Measurements from ENCODE around the gene CNPY4.
A peak's percentile ranks its signal among the peaks of the same experiment; 100 is the strongest.

The CNPY4 gene

DNA sequence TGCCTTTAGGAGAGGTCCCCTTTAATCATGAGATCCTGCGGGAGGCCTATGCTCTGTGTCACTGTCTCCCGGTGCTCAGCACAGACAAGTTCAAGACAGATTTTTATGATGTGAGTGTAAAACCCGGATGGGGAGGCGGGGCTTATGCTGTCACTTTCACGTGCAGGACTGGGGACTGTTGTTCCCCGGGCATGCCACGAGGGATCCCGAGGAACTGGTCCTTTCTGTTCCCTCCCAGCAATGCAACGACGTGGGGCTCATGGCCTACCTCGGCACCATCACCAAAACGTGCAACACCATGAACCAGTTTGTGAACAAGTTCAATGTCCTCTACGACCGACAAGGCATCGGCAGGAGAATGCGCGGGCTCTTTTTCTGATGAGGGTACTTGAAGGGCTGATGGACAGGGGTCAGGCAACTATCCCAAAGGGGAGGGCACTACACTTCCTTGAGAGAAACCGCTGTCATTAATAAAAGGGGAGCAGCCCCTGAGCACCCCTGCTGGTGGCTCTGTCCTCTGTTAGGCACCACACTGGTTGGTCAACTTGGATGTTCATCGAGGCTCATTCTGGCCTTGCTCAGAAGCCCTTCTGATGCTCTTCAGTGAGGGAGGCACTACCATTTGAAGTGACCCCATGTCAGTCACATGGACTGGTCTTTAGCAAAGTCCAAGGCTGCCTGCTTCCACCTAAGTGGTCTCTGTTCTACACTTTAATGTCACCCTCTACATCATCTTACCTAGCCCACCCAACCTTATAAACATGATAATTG is 27.8 kb upstream of the CNPY4 start:
- DNase-seq, result no peak

DNA sequence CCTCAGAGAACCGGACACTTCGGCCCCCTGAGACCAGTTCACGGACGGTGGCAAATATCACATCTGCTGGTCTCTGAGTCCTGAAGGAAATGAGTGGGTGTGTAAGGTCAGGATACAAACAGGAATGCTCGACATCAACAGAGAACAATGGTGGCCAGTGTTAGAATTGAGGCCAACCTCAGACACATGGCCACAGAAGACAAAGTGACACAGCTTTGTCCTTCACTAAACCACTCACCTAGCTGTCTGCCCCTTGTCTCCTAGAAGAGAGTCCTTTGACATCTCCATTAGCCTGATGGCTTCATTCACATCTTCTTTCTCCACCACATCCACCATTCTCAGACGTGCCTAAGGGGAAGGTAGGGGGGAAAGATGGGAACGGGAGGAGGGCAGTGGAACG is 26.4 kb upstream of the CNPY4 start:
- DNase-seq, result no peak

DNA sequence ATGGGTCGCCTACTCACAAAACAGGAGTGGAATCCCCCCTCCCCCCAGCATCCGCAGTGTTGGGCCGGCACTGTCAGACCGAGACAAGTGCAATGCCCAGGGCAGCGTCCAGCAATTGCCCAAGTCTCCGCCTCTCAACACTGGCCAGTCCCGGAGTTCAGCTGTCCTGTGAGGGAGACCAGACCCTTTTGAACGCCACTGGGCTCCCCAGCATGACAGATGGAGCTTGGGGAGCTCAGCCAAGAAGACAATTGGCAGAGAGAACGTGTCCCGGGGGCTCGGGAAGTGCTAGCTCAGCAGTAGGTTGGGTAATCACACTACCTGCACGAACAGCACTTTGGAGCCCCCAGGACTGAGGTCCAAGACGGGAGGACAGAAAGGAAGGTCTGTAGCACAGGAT is 25.9 kb upstream of the CNPY4 start:
- DNase-seq, result no peak

DNA sequence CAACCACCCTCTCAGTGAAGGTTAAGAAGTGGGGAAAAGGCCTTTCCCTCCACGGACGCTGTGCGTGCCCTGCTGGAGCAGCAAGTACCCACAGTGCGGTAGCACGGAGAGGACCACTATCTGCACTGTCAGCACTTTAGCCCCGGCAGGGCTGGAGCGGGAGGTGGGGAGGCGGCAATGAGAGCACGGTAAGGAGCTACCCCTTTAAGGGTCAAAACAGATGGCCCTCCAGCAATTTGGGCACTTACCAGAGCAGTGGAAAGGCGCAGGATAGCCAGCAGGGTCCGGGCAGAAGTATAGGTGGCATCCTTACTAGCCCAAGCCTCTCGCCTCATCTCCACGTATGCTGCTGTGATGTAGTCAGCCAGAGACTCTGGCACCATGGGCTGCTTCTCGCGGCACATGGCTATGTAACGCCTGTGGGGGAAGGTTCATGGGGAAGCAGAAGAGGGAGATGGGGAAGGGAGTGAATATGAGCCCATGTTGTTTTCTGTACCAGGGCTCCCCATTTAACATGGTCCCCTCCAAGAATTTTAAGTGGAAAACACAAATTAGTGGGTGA is 25.4 kb upstream of the CNPY4 start:
- no peak for DNase-seq

DNA sequence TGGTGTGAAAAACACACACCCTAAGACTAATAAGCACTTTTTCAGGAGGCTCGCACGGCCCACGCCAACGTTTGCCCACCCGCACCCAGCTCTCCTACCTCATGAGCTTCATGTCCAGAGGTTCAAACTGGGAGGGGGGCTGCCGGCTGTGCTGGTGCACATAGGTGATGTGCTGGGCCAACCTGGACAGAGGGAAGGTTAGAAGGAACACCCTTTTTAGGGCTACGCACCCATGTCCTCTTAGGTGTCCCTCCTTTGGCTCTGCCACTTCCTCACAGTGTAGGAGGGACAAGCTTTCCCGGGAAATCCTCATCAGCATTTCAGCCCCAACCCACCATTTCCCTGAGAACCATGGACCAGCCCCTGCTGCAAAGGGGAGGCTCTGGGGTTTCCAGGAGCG is 24.1 kb upstream of the CNPY4 start:
- DNase-seq, result no peak

DNA sequence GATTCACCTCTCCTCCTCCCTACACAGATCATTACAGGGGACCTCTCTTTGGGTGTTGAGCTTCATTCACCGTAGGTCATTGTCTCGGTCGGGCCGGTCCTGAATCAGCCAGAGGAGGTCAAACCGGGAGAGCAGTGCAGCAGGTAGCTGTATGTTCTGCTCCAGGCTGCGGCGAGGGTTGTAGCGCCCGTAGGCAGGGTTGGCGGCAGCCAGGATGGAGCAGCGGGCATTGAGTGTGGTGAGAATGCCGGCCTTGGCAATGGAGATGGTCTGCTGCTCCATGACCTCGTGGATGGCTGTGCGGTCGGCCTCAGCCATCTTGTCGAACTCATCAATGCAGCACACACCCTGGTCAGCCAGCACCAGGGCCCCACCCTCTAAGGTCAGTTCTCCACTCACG is 23.7 kb upstream of the CNPY4 start:
- DNase-seq, result no peak

DNA sequence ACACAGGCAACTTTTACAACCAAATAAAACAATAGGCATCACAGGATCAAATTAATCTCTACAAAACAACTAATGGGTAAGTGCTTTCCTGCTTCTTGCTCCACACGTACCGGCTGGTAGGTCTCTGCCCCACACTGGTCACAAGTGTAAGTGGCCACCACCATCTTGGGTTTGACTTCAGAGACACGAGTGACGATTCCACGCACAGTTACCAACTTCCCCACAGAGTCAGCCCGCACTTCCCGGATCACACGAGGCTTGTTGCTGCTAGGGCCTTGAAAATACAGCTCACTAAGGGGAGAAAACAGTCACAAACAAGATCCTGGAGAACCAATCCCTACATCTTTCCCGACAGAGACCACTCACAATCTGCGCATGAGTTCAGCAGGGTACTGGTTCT is 20.5 kb upstream of the CNPY4 start:
- no peak for DNase-seq

DNA sequence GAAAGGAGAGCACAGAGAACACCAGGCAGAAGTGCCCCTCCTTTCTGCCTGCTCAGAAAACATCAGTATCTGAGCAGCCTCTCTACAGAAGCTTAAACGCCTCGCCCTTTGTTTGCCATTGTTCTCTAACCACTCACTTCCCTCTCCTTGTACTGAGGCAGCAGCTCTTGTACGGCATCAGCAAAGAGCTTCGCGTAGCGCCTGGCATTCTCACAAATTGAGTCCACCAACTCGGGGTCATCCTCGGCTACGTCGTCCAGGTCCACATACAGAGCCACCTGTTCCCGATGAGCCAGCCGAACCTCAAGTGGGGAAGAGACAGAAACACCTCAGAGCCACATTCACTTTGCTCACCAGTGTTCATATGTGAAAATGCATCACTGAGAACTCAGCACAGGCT is 20.0 kb upstream of the CNPY4 start:
- no peak for DNase-seq

DNA sequence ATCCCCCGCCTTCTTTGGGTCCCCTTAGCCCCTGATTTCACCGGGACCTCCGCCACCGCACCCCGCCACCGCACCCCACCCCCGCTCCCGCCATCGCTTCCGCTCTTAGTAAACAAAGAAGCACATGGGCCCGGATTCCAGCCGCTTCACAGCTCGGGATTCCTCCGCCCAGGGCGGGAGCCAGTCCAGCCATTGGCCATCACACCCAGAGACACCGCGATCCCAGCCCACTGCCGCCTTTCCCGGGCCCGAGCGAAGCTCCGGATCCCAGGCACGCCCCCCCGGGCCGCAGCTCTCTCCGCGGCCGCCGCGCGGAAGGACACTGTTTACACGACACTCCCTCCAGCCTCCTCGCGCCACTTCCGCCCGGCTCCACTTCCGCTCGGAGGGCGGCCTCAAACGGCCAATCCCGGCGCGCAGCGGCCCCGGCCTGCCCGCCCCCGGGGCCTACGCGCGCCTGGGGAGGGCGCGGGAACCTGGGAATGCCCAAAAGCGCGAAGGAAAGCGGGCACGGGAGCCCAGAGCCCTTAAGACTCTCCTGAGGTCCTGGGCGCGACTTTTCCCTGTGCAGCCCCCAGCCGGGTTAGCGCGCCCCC is 18.9 kb upstream of the CNPY4 start:
- DNase-seq, result peak; percentile 98

DNA sequence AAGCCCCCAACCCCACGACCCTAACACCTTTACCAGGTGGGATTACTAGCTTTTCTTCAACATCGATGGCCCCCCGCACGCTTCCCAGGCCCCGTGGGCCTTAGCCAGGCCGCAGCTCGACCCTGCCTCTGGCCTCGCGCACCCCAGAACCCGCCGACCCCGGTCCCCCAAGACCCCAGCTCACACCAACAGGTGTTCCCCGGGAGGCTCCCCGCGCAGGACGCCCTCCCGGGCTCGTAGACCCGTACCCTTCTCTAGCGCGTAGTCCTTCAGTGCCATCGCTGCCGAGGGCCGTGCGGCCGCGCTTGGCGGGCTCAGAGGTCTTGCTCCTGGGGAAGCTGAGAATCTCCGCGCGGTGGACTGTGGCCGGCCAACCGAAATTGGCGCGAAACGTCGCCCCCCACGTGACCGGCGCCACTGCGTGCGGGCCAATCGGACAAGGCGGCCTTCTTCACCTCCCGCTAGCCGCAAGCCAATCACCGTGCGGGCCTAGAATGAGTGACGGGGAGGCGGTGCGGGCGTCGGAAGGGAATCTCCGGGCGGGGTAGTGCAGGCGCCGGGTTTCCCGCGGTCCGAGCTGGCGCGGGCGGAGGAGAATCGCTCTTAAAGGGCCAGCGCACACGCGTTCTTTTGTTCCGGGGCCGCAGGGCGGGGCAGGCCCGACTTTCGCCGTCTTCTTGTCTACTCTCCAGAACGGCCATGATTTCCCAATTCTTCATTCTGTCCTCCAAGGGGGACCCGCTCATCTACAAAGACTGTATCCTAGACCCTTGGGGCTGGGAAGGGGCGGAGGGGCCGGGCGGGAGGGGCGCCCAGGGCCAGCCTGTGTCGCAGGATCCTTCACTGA is 18.2 kb upstream of the CNPY4 start, which contains the start of the genes AP4M1 and MCM7:
AP4M1 (plus strand) TSS at position 628 of the 847 bp plus-strand sequence; CDS start at position 700, 72 bp downstream.
MCM7 (minus strand) TSS at position 382 of the 847 bp plus-strand sequence; CDS start at position 279, 103 bp downstream.
- peak; percentile 100 for DNase-seq

DNA sequence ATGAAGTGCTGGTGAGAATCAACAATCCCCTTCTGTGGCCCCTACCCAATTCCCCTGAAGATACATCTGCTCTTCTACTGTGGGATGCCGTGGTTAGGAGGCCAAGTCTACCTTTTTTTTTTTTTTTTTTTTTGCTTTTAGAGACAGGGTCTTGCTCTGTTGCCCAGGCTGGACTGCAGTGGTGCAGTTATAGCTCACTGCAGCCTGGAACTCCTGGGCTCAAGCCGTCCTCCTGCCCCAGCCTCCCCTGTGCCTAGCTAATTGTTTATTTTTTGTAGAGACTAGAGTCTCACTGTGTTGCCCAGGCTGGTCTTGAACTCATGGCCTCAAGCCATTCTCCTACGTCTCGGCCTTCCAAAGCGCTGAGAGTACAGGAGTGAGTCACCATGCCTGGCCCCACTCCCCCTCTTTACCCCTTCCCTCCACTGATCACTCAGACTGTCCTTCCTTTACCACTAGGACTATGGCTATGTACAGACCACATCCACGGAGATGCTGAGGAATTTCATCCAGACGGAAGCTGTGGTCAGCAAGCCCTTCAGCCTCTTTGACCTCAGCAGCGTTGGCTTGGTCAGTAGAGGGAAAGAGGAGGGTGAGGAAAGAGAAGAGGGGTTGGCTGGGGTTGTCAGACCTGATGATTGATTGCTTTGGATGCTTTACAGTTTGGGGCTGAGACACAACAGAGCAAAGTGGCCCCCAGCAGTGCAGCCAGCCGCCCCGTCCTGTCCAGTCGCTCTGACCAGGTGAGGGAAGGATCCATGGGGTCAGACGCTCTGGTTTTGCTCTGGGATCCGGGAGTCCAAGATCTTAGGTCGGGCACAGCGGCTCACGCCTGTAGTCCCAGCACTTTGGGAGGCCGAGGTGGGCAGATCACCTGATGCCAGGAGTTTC is 16.2 kb upstream of the CNPY4 start:
- peak; percentile 98 for DNase-seq

DNA sequence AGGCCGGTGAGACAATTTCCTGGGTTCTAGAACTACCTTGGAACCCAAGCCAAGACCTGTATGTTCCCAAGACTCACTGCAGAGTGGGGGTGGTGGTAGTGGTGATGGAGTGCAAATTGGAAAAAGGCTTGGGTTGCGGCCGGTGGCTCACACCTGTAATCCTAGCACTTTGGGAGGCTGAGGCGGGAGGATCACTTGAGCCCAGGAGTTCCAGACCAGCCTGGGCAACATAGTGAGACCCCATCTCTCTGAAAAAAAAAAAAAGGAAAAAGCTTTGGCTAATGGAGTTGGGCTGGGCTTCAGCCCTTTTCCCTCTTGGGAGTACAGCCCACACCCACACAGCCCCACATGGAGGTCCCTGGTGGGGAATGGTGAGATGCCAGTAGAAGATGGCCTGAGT is 13.9 kb upstream of the CNPY4 start:
- DNase-seq, result no peak

DNA sequence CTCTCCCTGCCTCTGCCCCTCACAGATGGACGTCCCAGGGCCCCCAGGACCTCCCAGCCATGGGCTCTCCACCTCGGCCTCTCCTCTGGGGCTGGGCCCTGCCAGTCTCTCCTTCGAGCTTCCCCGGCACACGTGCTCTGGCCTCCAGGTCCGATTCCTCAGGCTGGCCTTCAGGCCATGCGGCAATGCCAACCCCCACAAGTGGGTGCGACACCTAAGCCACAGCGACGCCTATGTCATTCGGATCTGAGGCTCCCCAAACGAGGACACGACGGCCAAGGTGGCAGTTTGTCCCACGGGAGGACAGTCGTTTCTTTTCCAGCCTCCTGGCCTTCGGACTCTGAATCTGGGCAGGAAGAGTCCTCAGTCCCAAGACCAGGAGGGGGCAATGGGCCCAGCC is 12.8 kb upstream of the CNPY4 start:
- no peak for DNase-seq

DNA sequence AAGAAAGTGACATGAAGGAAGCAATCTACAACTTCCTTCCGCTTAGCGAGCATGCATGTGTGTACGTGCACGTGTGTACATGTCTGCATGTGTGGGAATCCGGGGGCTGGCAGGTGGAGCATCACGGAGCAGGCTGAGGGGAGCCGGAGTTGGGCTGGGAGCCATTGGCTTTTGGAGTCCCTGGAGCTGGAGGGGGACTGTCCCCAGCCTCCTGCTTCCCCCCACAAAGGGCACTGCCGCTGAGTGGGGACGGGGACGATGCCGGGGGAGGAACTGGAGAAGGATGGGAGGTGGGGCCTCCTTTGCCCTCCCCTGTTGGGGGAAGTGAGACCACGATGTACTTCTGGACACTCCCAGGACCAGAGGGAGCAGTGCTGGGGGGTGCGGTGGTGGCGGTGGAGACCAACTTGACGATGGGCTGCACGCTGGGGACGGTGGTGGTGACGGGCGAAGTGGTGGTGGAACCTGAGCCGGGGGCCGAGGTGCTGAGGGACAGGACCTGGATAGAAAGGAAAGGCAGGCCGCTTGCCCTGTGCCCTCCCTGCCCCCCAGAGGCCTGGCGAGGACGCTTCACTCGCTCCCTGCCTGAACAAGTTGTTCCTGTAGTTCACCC is 12.2 kb upstream of the CNPY4 start:
- no peak for DNase-seq

DNA sequence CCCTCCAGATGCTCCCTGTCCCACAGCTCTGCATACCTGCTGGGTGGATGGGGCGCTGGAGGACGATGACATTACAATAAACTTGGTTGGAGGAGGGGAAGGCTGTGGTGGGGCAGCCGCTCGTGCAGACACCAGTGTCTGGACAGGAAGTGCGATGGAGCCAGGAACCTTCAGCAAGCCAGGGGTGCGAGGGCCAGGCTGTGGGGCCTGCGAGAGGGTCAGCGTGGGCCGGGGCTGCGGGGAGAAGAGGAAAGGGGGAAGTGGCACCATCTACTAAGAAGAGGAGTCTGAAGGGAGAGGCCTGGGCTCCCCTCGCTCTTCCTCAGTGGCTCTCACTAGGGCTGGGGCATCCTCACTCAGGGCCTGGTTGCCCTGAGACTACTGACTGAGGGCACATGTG is 11.5 kb upstream of the CNPY4 start:
- no peak for DNase-seq

DNA sequence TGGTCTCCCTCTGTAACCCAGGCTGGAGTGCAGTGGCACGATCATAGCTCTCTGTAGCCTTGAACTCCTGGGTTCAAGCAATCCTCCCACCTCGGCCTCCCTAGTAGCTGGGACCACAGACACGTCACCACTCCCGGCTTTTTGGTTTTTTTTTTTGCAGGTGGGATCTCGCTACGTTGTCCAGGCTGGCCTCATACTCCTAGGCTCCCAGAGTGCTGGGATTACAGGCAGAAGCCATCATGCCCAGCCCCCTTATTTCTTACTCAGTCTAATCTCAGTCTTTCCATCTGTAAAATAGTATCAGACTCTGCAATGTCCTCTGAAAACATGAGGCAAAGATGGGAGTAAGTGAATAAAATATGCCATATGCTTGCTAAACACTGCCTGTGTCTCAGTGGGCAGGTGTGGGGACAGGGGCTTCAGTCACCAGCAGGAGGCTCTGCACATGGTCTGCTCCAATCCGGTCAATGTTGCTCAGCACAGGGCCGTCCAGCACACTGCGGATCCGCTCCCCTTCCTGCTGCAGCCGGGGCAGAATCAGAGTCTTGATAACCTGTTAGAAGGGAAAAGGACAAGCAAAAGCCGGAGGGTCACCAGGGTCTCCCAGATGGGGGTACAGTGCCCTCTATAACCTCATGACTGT is 9.8 kb upstream of the CNPY4 start:
- DNase-seq, result no peak

DNA sequence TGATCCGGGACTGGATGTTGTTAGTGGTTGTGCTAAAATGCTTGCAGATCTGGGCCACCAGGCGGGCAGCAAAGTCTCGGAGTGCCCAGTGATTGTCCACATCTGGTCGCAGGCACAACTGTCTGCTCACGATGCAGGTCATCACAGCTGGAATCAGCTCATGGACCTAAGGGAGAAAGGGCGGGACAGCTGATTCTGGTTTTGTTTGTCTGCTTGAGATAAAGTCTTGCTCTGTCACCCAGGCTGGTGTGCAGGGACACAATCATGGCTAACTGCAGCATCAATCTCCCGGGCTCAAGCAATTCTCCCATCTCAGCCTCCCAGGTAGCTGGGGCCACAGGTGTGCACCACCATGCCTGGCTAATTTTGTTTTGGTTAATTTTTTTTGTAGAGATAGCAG is 8.3 kb upstream of the CNPY4 start:
- DNase-seq, result no peak

DNA sequence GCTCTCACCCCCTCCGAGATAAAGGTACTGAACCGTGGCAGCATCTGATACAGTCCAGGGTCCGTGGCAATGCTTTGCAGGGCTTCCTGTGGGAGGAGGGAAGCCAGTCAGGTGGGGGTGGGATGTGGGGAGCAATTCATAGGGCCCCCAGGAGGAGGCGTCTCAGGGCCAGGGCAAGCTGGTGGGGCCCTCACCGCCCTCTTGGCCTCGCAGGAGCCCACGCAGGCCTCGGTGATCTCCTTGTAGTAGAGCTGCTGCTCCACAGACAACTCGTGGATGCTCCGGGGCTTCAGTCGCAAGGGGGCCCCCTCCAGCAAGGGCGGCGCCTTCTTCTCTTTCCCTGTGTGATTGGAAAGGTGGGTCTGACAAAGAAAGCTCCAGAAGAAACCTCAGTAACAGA is 7.5 kb upstream of the CNPY4 start:
- no peak for DNase-seq

DNA sequence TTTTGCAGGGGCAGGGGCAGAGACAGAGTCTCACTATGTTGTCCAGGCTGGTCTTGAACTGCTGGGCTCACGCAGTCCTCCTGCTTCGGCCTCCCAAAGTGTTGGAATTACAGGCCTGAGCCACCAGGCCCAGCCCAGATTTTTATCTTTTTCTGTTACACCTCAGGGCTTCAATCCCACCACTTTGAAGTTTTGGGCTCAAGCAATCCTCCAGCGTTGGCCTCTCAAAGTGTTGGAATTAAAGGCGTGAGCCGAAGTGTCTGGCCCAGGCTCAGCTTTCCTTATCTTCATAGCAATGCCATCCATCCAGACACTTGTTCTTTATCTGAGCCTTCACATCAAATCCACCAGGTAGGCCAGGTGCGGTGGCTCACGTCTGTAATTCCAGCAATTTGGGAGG is 4.4 kb upstream of the CNPY4 start:
- DNase-seq, result no peak

DNA sequence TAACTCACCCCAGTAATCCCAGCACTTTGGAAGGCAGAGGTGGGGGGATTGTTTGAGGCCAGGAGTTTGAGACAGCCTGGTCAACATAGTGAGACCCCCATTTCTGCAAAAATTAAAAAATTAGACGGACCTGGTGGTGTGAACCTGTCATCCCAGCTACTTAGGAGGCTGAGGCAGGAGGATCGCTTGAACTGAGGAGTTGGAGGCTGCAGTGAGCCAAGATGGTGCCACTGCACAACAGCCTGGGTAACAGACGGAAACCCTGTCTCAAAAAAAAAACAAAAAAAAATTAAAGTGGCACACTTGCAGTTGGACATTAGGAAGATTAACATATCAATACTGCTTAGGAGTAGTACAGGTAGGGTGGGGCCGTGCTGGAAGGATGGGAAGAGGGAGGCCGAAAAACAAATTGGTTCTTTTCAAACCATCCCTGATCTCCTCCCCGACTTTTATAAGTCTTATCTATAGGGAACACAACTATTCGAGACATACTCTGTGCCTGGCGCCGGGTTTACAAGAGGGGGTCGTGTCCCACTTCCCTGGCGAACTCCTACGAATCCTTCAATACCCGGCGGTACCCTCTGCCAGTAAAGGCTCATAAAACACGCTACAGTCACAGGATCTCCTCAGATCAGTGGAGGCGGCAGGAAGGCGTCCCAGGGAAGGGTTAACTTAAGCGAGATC is 904 bp upstream of the CNPY4 start:
- DNase-seq, result no peak

Data from HCEC 1CT (cell line).